Activated CD8-positive, alpha-beta memory T cell treated with anti-CD3 and anti-CD28 coated beads for 1 hour (primary cell): Measurements from ENCODE around the gene CYP2D6.
"Not testable (repeated sequence)": the region's sequence is repeated elsewhere in the genome, so short reads cannot be mapped to it uniquely, and the experiment has no call there.

Experiments
- DNase-seq, 2 donors: peaks; one replicate each; pipeline ENCODE4 v3.0.0-alpha.2; 2020; ENCODE audit warnings: low read depth in 1 of 2; ENCODE audit errors: extremely low read depth in 1 of 2

The CYP2D6 gene

DNA sequence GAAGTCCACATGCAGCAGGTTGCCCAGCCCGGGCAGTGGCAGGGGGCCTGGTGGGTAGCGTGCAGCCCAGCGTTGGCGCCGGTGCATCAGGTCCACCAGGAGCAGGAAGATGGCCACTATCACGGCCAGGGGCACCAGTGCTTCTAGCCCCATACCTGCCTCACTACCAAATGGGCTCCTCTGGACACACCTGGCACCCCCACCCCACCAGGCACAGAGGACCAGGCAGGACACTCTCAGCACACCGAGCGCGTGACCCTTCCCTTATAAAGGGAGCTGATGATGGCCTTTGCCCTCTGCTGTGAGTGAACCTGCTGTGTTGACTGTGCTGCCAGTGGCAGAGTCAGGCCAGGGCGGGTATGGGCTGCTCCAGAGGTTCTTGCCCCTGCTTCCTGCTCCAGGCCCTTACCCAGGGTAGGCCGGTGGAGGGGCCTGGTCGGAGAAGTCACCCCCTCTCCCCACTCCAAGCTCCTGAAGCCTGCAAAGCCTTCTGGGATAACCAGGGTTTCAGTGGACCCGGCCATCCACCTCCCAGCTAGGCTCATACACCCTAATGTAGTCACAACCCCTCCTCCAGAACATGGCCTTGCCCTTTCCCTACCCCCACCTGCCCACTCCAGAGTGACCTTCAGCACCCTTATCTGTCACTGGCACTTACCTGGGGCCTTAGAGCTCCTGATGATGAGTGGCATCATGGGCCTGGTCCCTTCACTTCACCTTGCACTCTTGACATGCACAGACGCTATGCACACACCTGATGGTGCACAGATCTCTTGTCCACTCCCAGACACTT, at the start of gene CYP2D6:
TSS of gene CYP2D6 (minus strand) at position 172 of the 793 bp plus-strand sequence. CDS start at position 153, 19 bp downstream.
- DNase-seq: not testable (repeated sequence)

DNA sequence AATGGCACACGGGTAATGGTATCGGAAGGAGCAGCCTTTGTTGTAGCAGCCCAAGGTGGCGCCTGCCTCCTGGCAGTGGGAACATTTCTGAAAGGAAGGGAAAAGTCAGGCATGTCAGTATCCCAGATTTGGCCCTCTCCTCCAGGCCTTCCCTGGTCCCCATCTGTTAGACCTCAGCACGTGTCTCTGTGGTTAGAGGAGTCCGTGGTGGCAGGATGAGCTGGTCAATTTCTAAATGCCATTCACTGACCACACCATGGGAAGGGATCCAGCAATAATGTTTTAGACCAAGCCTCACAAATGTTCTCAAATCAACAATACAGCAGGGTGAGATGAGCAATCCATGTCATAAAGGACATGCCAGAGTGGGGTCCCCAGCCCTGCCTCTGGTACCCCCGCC, 49.0 kb upstream of the CYP2D6 start:
- no peak for DNase-seq

DNA sequence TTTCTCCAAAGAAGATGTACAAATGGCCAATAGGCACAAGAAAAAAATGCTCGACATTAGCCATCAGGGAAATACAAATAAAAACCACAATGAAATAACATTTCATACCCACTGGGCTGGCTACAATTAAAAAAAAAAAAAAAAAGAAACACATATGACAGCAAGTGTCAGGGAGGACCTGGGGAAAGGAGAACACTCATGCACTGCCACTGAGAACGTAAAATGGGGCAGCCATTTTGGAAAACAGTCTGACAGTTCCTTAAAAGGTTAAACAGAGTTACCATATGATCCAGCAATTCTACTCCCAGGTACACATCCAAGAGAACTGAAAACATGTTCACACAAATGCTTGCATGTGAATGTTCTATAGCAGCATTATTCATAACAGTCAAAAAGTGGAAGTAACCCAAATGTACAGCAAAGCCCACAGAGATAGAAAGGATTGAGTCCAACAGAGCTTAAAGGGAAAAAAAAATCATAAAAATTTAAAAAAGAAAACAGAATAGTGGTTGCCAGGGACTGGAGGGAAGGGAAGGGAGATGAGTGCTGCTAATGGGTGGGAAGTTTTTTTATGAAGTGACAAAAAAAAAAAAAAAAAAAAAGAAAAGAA, 48.4 kb upstream of the CYP2D6 start:
- DNase-seq: no peak

DNA sequence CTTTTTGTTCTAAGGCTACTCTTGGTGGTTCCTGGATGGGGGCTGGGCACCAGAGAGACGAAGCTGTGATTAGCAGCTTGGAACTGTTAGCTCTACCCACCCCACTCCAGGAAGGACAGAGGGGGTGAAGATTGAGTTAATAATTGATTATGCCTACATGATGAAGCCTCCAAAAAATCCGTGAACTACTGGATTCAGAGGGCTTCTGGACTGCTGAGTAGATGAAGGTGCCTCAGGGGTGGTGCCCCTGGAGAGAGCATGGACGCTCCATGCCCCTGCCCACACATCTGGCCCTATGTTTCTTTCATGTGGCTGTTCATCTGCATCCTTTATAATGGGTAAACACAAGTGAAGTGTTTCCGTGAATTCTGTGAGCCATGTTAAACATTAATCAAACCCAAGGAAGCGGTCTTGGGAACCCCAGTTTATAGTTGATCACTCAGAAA, 47.3 kb upstream of the CYP2D6 start:
- DNase-seq: no peak

DNA sequence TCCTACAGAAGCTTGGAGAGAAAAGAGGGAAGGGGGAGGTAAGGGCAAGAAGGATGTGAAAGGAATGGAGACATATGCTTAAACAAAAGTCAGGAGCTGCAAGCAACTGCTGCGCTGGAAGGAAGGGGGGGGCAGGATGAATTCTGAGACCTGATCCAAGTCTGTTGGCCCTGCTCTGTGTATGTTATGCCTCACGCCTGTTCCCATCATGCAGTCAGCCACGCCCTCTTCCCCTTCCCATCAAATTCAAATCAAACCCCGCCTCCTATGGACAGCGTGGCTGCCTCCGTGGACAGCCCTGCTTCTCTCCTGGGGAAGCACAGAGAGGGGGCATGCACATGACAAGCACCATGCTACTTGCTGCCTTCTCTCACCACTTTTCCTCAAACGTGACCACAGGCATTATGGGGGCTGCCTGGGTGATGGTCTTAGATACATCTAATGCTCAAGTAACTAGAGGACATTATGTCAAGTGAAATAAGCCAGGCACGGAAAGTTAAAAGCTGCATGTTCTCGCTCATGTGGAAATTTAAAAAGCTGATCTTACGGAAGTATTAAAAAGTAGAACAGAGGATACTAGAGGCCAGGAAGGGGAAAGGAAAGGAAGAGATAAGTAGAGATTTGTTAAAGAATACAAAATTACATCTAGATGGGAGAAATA, 45.8 kb upstream of the CYP2D6 start:
- no peak for DNase-seq

DNA sequence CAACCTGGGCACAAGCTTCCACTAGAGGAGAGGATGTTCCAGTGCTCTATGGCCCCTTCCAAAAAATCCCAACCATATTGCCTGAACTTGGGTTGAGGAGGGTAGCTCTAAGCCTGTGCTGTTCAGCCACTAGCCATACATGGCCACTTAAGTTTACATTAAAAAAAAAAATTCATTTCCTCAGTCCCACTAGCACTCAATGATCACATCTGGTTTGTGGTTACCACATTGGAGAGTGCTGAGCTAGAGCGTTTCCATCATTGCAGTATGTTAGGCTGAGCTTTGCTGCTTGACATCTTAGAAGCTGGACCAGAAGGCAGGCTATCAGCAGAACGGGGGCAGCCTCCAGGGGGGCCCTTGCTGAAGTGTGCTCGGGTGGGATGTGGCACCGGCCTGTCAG, 43.5 kb upstream of the CYP2D6 start:
- DNase-seq: no peak

DNA sequence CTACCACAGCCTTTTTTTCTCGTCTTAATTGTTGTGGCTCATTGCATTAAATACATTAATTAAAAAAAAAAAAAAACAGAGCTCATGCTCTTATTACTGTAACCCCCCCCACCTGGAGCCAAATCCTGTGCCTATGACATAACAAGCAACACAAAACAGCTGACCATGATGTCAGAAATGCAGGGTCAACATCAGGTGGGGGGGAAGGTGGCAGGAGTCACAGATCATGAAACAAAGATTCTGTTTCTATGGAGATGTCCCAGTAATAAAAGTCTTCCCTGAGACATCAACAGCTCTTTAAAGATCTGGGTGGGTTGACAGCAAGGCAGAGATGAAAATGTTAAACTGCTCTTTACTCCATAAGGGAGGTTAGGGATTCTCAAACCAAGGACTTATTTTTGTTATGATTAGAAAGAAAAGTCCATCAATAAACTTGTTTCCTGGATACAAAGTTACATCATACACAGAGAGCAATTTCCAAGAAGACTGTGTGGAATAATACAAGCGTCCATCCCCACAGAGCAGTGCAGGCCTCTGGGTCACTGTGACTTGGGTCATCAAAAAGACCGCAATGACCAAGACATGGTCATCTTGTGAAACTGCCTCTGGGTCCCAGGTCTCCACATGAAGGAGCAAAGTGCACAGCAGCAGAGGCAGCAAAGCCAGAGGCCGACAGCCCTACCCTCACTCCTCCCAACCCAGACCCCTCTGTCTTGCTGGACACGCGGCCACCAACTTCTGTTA, 42.7 kb upstream of the CYP2D6 start:
- DNase-seq: no peak

DNA sequence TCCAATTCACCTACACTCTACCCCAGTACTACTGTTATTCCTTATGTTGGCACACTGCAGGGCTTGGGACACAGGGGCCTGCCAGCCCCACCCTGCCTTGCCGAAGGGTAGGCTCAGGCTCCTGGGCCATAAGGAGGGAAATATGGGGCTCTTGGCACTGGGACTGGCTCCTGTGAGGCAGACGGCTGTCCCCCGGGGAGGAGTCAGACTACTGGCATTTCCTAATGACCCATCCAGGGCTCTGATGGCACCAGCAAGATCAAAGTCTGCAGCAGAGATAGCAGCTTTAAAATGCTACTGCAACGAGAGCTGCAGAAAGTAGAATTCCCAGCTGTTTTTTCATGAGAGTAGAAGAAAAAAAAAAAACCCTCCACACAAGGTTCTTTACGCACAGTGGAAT, 42.2 kb upstream of the CYP2D6 start:
- no peak for DNase-seq

DNA sequence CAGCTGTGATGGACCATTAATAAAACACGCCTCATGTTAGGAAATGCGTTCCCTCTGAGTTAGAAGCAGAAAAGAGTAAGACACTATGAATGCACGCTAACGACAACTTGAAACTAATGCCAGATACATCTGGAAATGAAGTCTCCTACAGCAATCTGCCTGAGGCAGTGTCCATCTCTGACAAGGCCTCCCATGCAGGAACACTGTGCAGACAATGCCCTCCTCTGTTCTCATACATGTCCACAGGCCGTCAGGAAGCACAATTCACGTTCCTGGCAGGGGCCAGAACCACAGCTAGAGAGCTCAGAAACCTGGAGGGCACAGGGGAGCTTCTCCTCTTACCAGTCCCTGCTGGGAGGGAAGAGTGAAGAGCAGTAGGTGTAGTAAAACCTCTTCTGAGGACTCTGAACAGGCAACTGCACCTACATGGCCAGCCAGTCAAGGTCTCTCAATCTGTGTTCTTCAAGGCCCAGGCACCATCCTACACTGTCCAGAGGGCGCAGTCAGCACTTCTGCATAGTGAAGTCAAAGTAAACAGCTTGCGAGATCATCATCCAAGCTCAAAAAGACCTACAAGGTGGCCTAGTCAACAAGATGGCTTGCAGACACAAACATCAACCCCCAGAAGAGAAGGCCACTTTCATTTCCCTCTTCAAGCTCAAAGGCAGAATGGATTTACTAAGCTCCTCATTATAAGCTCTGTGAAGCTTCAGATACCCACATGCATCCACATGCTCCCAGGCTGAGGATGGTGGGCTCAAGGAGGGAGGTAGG, 41.5 kb upstream of the CYP2D6 start:
- no peak for DNase-seq

DNA sequence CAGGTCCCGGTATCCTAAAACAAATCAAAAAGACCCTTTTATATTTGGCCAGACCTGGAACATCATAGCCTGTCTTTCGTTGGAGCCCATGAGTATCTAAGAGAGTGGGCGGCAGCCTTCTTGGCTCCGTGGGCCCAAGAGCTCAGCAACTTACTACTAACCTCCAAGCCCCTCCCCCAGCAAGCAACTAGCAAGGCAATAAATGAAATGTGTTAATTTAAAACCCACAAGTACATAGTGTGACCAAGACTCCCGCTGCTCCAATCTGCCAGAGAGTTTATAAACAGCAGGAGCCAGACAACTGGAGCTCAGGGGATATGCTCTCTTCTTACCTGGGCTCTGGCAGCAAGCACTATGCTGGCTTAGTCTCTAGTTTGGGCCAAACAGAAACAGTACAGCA, 40.8 kb upstream of the CYP2D6 start:
- DNase-seq: no peak

DNA sequence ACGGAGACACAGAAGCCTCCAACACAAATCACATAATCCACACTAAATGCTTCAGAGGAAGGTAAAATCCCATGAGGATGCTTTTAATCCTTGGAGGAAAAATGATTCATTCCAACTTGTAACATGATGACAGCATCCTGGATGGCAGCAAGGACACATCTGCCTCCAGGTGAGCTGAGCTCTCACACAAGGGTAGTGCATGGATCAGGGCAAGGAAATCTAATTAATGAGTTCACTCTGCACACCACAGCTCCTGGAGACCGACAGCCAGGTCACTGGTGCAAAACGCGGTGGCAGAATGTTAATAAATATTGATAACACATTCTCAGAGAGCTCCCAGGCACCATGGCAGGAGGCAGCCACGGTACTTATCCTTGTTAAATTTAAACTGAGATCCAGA, 40.3 kb upstream of the CYP2D6 start:
- DNase-seq: no peak

DNA sequence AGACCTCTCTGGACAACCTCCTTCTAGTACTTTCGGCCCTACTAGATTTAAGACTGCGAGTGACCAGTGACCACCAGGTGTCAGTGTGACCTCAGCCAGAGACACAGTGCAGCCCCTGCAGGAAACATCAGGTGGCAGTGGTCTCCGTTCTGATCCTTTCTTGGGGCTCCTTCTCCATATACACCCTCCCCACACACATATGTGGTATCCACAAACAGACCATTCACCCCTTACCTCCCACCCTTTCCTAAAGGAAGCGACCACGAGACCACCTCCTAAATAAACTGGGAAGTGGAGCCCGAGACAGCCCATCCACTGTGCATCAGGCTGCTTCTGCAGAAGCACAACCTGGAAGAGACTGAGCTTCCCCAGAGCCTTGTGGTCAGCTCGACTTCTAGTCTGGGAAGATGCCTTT, 38.5 kb upstream of the CYP2D6 start:
- DNase-seq: peak; percentile 40 to 42

DNA sequence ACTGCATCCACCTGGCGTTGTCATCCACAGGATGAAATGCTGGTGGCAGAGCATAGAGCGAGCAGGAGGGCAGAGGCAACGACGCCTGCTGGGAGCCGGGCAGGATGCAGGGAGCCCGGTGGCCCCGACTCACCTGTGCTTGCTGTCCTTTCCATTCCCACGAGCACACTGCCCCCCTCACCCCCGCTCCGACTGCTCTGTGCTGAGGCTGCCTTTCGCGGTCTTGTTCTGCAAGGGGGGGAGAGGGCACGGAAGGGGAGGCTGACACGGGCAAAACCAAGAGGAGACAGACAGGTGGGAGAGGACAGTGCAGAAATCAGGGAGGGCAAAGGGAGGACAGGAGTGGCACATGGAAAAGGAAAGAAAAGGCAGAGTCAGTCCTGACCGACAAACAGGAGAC, 37.9 kb upstream of the CYP2D6 start:
- no peak for DNase-seq

DNA sequence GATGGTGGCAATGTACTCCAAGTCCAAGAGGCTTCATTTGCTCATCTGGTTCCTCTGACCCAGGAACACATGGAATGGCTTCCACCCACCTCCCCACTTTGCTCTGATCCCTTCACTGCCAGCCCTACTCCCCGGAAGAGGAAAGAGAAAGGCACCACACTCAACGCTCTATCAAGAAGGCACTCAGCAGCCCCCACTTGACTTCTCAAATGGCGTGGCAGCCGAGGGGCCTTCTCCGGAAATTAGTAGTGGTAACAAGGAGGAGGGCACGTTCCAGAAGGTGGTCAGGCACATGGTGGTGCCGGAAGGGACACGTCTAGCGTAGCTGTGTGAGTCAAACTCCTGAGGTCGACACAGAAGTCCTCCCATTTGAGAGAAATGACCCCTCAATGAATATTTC, 36.5 kb upstream of the CYP2D6 start:
- no peak for DNase-seq

DNA sequence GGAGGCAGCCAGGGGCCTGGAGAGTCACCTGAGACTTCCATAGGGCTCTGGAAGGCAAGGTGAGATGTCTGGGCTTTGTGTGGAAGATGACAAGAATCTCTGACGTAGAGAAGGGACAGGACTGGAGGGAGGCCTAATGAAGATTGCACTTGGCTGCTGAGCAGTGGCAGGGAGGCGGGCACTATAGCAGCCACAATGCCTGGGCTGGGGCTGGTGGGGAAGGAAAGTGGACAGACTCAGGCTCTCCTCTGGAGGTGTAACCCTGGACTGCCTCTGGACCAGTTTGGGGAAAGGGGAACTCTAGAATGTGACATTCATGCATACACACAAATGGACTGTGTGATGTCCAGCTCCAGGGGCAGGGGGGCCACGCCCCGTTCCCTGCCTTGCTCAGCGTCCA, 34.3 kb upstream of the CYP2D6 start:
- no peak for DNase-seq

DNA sequence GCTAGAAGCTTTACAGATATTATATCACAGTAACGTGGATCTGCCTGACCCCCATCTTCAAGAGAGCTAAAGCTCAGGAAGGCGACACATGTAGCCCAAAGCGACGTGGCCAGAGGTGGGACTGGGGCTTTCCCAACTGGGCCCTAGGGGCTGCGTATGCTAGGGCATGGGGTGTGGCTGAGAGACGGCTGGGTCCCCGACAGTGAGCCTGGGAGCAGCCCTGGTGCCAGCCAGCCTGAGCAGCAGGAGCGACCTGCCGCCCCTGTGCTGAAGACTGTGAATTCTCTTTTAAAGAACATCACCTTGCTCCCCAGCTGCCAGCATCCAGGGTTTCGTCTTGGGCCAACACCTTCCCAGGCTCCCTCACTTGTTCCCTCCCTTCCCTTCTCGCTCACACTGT, 32.9 kb upstream of the CYP2D6 start:
- DNase-seq: no peak

DNA sequence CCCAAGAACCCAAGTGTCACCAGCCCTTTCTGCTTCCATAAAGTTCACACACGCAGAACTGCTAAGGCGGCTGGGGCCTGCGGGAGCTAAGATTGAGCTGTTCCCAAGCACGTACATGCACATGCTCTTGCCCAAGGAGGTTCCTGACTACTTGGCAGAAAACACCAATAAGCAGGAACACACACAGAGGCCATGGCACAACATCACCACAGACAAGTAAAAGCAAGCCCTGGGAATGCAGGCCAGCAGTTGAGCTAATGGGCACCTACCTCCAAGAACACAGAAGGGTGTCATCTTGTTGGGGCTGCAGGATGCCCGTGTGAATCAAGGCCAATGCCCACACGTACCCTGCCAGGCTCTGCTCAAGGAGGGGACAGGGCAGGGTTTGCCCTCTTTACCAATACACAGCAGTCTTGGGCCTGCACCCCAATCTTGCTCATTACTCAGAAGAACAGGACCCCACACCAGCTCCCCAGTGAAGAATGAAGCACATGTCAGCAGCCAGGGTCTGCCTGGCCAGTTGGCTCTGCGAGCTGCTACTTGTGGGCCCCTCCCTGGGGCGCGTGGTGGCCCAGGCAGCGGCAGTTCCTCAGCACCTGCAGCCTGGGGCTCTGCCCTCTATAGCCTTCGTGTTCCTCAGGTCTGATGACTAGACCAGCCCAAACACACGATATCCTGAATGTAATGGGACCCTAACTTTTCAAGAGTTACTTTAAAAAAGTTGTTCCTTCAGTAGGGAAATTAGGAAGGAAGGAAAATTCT, 32.3 kb upstream of the CYP2D6 start:
- DNase-seq: no peak

DNA sequence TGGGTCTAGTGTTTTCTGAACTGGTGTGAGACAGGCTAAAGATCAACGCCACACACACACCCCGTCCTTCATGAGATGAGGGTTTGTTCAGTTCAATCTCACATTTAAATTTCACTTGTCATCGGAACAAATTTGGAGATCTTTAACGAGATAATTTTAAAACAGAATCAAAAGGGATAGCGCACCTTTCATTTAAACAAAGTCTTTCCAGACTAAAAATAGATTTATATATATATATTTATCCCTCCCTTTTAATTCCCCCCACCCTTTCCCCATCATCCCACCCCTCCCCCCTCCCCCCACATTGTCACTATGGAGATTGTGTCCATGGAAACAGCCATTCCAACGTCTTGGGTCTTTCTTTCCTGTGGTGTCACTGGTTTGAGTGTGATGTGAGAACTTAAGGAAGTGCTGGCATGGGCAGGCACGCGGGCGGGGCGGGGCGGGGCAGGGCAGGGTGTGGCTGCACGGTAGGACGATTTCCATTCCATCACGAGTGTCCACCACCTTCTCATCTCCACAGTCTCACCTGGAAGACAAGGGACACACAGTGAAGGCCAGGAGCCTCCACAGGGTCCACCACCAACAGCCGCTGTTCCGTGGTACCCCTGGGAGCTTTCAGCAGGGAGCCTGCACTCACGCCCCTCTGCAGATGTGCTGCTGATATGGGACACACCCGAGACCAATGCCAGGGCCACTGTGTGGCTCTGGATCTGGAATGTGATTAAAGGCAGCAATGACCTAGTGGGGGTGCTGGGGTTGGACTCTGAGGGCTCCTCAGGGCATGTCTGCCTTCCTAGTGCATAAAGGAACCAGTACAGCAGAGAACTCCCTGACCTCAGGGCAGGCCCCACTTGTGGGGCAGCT, 30.5 kb upstream of the CYP2D6 start:
- DNase-seq: no peak

DNA sequence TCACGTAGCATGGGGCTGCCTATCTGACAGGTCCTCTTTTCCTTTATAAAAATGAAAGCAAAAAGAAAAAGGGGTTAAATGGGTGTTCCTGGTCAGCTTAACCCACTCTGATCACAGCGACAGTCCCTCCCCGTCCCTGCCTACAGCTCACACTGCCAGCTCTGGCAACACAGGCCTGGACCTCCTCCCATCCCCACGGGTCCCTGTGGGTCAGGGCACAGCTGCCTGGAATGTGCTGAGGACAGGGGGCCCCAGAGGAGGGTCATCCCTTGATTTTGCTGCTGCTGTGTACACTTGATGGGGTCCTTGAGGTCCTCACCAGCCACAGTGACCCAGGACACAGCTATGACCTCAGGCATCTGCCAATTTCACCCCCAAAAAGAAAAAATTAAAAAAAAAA, 29.6 kb upstream of the CYP2D6 start:
- no peak for DNase-seq
